Neuronal stem cell (in vitro differentiated cells): Measurements from ENCODE around the gene ELF5.

ENCODE experiments used
- DNase-seq: peaks from one replicate; pipeline ENCODE4 v3.0.0-alpha.2; 2013; ENCODE audit warnings: low spot score
- H2AFZ ChIP-seq: one replicate; pipeline ENCODE4 v1.6.1; 2013; ENCODE audit warnings: mild to moderate bottlenecking, low read length, inconsistent platforms
- H2AK5ac ChIP-seq: 2 replicates; pipeline ENCODE4 v1.6.1; 2013; ENCODE audit warnings: low read depth, mild to moderate bottlenecking, inconsistent platforms, low read length, moderate library complexity, mixed read lengths
- H2BK120ac ChIP-seq: 2 replicates; pipeline ENCODE4 v1.6.1; 2013; ENCODE audit warnings: low read depth, mild to moderate bottlenecking, inconsistent platforms, low read length, moderate library complexity, mixed read lengths
- H2BK12ac ChIP-seq: one replicate; pipeline ENCODE4 v1.6.1; 2013; ENCODE audit warnings: low read length, inconsistent platforms
- H2BK15ac ChIP-seq: 2 replicates; pipeline ENCODE4 v1.6.1; 2013; ENCODE audit warnings: mild to moderate bottlenecking, low read length, inconsistent platforms, mixed read lengths
- H2BK5ac ChIP-seq: one replicate; pipeline ENCODE4 v1.6.1; 2013; ENCODE audit warnings: inconsistent platforms, mild to moderate bottlenecking, low read length, moderate library complexity
- H3K14ac ChIP-seq: one replicate; pipeline ENCODE4 v1.6.1; 2013; ENCODE audit warnings: low read length, inconsistent platforms
- H3K18ac ChIP-seq: 2 replicates; pipeline ENCODE4 v1.6.1; 2013; ENCODE audit warnings: low read length, inconsistent platforms
- H3K23ac ChIP-seq: 2 replicates; pipeline ENCODE4 v1.6.1; 2013; ENCODE audit warnings: low read depth, mild to moderate bottlenecking, mixed read lengths, low read length, inconsistent platforms; ENCODE audit not compliant: poor library complexity
- H3K27ac ChIP-seq: replicated peaks from 3 replicates; pipeline ENCODE4 v1.5.1; 2013; ENCODE audit warnings: low read length, inconsistent platforms
- H3K27me3 ChIP-seq, 3 experiments: 2 replicates each; pipeline ENCODE4 v1.6.1; 2013; ENCODE audit warnings: low read length in 3 of 3, mild to moderate bottlenecking in 2 of 3, inconsistent platforms in 1 of 3, low read depth in 1 of 3, mixed read lengths in 1 of 3, moderate library complexity in 1 of 3; ENCODE audit not compliant: control insufficient read depth in 3 of 3, insufficient read depth in 3 of 3
- H3K36me3 ChIP-seq, 2 donors: replicated peaks in 1 of 2; 2 replicates each; pipeline ENCODE4 v1.6.1; 2013; ENCODE audit warnings: low read length in 2 of 2; ENCODE audit not compliant: control insufficient read depth in 2 of 2, insufficient read depth in 2 of 2
- H3K4ac ChIP-seq: 2 replicates; pipeline ENCODE4 v1.6.1; 2013; ENCODE audit warnings: inconsistent platforms, mild to moderate bottlenecking, low read length, moderate library complexity
- H3K4me1 ChIP-seq, 2 donors: 1 replicate in 1 of 2; 2 replicates in 1 of 2; pipeline ENCODE4 v1.6.1; 2013; ENCODE audit warnings: low read length in 2 of 2, low read depth in 1 of 2; ENCODE audit not compliant: control insufficient read depth in 2 of 2, insufficient read depth in 1 of 2
- H3K4me2 ChIP-seq: one replicate; pipeline ENCODE4 v1.6.1; 2013; ENCODE audit warnings: mild to moderate bottlenecking, low read length, inconsistent platforms; ENCODE audit not compliant: insufficient read depth, poor library complexity, severe bottlenecking
- H3K4me3 ChIP-seq, 2 donors: 2 replicates each; pipeline ENCODE4 v1.5.1; 2013; ENCODE audit warnings: low read length in 2 of 2, mild to moderate bottlenecking in 2 of 2, inconsistent platforms in 1 of 2, moderate library complexity in 1 of 2
- H3K79me1 ChIP-seq: one replicate; pipeline ENCODE4 v1.6.1; 2013; ENCODE audit warnings: low read depth, mild to moderate bottlenecking, inconsistent platforms, low read length, moderate library complexity
- H3K9ac ChIP-seq: one replicate; pipeline ENCODE4 v1.6.1; 2013; ENCODE audit warnings: mild to moderate bottlenecking, low read depth, low read length, inconsistent platforms; ENCODE audit not compliant: poor library complexity
- H3K9me3 ChIP-seq, 2 donors: replicated peaks in 1 of 2; 2 replicates each; pipeline versions ENCODE3 to v1.6.1; 2013; ENCODE audit warnings: low read length in 2 of 2, mild to moderate bottlenecking in 2 of 2, inconsistent platforms in 1 of 2, low read depth in 1 of 2, mixed read lengths in 1 of 2, moderate library complexity in 1 of 2; ENCODE audit not compliant: control insufficient read depth in 2 of 2, insufficient read depth in 1 of 2
- H4K8ac ChIP-seq: one replicate; pipeline ENCODE4 v1.6.1; 2013; ENCODE audit warnings: low read depth, mild to moderate bottlenecking, inconsistent platforms, low read length, moderate library complexity
- H4K91ac ChIP-seq: one replicate; pipeline ENCODE4 v1.6.1; 2013; ENCODE audit warnings: low read length, low read depth, mild to moderate bottlenecking, inconsistent platforms; ENCODE audit not compliant: poor library complexity
- WGBS, 2 donors: extraction: QIAGEN DNeasy Blood & Tissue Kit; methylation state at CpG; one replicate each; pipeline ENCODE4 v1.1.7; 2013; ENCODE audit warnings: missing lambda C conversion rate in 2 of 2, mixed read lengths in 1 of 2; ENCODE audit not compliant: insufficient read length in 2 of 2, insufficient replicate concordance in 1 of 2; ENCODE audit errors: extremely low coverage in 2 of 2; 5-methylcytosine and 5-hydroxymethylcytosine counted together

ELF5 gene

GRCh38 chr11:34446386-34446785 is 67.2 kb downstream of the ELF5 start:
- Histone ChIP-seq H2BK15ac (no peak overlapping the region), H4K8ac (no peak overlapping the region), H2BK5ac (no peak overlapping the region), H2BK120ac (no peak overlapping the region), H2AFZ (no peak overlapping the region), H3K4me2 (no peak overlapping the region), H3K27me3 (peaks cover 0 to 12% (median 0%) of the 10 kb centered on the region in 3 experiments), H2BK12ac (no peak overlapping the region), H3K4me1 (no peaks in the 10 kb centered on the region), H3K4ac (no peak overlapping the region), H4K91ac (no peak overlapping the region), H3K14ac (no peak overlapping the region), H3K79me1 (no peaks in the 10 kb centered on the region), H2AK5ac (no peak overlapping the region), H3K27ac (no peak overlapping the region), H3K18ac (no peak overlapping the region), H3K36me3 (no peaks in the 10 kb centered on the region), H3K9ac (no peak overlapping the region), H3K4me3 (no peak overlapping the region), H3K9me3 (peaks cover 0 to 4% of the 10 kb centered on the region in 2 donors), H3K23ac (no peak overlapping the region)
- no CpG with 5 or more reads among the region's 5 CpGs for WGBS, 2 donors
- DNase-seq: no peak

- no peak overlapping the region for H2AK5ac ChIP-seq
- no peak overlapping the region for H3K9ac ChIP-seq
- H3K79me1 ChIP-seq: no peaks in the 10 kb centered on the region
- H3K27ac ChIP-seq: no peak overlapping the region
- WGBS, 2 donors: 100% methylated on average over 1 of the region's 4 CpGs; no CpG with 5 or more reads in 1 of the 2 donors
- H3K27me3 ChIP-seq: peaks cover 0 to 12% (median 0%) of the 10 kb centered on the region in 3 experiments
- H3K4me3 ChIP-seq: no peak overlapping the region
- peaks cover 0 to 4% of the 10 kb centered on the region in 2 donors for H3K9me3 ChIP-seq
- H3K23ac ChIP-seq: no peak overlapping the region
- no peak overlapping the region for H3K4ac ChIP-seq
- H3K14ac ChIP-seq: no peak overlapping the region
- H2AFZ ChIP-seq: no peak overlapping the region
- H3K4me1 ChIP-seq: no peaks in the 10 kb centered on the region
- no peak overlapping the region for H2BK15ac ChIP-seq
- no peak overlapping the region for H2BK5ac ChIP-seq
- no peak overlapping the region for H3K18ac ChIP-seq
- no peaks in the 10 kb centered on the region for H3K36me3 ChIP-seq
- no peak overlapping the region for H2BK120ac ChIP-seq
- H4K91ac ChIP-seq: no peak overlapping the region
- no peak overlapping the region for H2BK12ac ChIP-seq
- no peak for DNase-seq
- no peak overlapping the region for H4K8ac ChIP-seq
- no peak overlapping the region for H3K4me2 ChIP-seq
Measured at GRCh38 chr11:34445956-34446355, 67.6 kb downstream of the ELF5 start.

- no peak overlapping the region for H2BK15ac ChIP-seq
- peaks cover 0 to 2% of the 10 kb centered on the region in 2 donors for H3K4me1 ChIP-seq
- H3K14ac ChIP-seq: no peak overlapping the region
- H3K27ac ChIP-seq: no peak overlapping the region
- no peak overlapping the region for H3K23ac ChIP-seq
- H3K4me2 ChIP-seq: no peak overlapping the region
- peaks cover 0 to 1% of the 10 kb centered on the region in 2 donors for H3K36me3 ChIP-seq
- peaks cover 0 to 6% of the 10 kb centered on the region in 2 donors for H3K9me3 ChIP-seq
- H3K27me3 ChIP-seq: peaks cover 0 to 3% (median 0%) of the 10 kb centered on the region in 3 experiments
- DNase-seq: no peak
- no peak overlapping the region for H3K4ac ChIP-seq
- no peak overlapping the region for H3K18ac ChIP-seq
- H2AFZ ChIP-seq: no peak overlapping the region
- H3K4me3 ChIP-seq: no peak overlapping the region
- no peak overlapping the region for H4K8ac ChIP-seq
- no peak overlapping the region for H2AK5ac ChIP-seq
- H2BK12ac ChIP-seq: no peak overlapping the region
- H3K9ac ChIP-seq: no peak overlapping the region
- H3K79me1 ChIP-seq: no peaks in the 10 kb centered on the region
- no peak overlapping the region for H4K91ac ChIP-seq
- no peak overlapping the region for H2BK5ac ChIP-seq
- WGBS, 2 donors: no CpG with 5 or more reads among the region's 4 CpGs
- no peak overlapping the region for H2BK120ac ChIP-seq
Measured at GRCh38 chr11:34444428-34444827, 69.2 kb downstream of the ELF5 start.

GRCh38 chr11:34443136-34443535 is 70.5 kb downstream of the ELF5 start:
- DNase-seq: no peak
- Histone ChIP-seq H3K4me3 (no peak overlapping the region), H2BK5ac (no peak overlapping the region), H3K18ac (no peak overlapping the region), H3K9ac (no peak overlapping the region), H3K27ac (no peak overlapping the region), H2BK15ac (no peak overlapping the region), H3K4me2 (no peak overlapping the region), H3K14ac (no peak overlapping the region), H4K8ac (no peak overlapping the region), H3K27me3 (peaks cover 0 to 3% (median 0%) of the 10 kb centered on the region in 3 experiments), H3K4me1 (peaks cover 0 to 2% of the 10 kb centered on the region in 2 donors), H2BK120ac (no peak overlapping the region), H3K9me3 (peaks cover 0 to 6% of the 10 kb centered on the region in 2 donors), H2BK12ac (no peak overlapping the region), H3K36me3 (peaks cover 0 to 1% of the 10 kb centered on the region in 2 donors), H2AK5ac (no peak overlapping the region), H3K4ac (no peak overlapping the region), H4K91ac (no peak overlapping the region), H3K23ac (no peak overlapping the region), H2AFZ (no peak overlapping the region), H3K79me1 (no peaks in the 10 kb centered on the region)
- no CpG with 5 or more reads among the region's 3 CpGs for WGBS, 2 donors
